Inferior parietal cortex (tissue), 1 donor: ENCODE measurements around the gene CEACAM6.
A peak's percentile ranks its signal among the peaks of the same experiment; 100 is the strongest.
"Not testable (repeated sequence)": the region's sequence is repeated elsewhere in the genome, so short reads cannot be mapped to it uniquely, and the experiment has no call there.

Experiments
- DNase-seq: peaks from one replicate; pipeline ENCODE4 v3.0.0-alpha.2; 2016; ENCODE audit errors: extremely low spot score

CEACAM6 gene

GRCh38 chr19:41755328-41755913 is at the start of gene CEACAM6:
TSS of gene CEACAM6 (plus strand) at chr19:41755530. CDS start at chr19:41755639, 109 bp downstream.
- DNase-seq, result no peak

- peak; percentile 2 for DNase-seq
These were observed 48.4 kb upstream of the CEACAM6 start for GRCh38 chr19:41706741-41707501.

GRCh38 chr19:41707502-41707812 is 47.9 kb upstream of the CEACAM6 start:
- DNase-seq, result no peak

GRCh38 chr19:41707871-41708371 is 47.4 kb upstream of the CEACAM6 start:
- DNase-seq, result no peak

GRCh38 chr19:41708481-41708880 is 46.8 kb upstream of the CEACAM6 start, which contains the start of gene CEACAM5:
TSS of gene CEACAM5 (plus strand) at chr19:41708626. CDS start at chr19:41708732, 106 bp downstream.
- no peak for DNase-seq

- DNase-seq, result not testable (repeated sequence)
These were observed 45.8 kb upstream of the CEACAM6 start for GRCh38 chr19:41709516-41709915.

- DNase-seq, result no peak
These were observed 45.2 kb upstream of the CEACAM6 start for GRCh38 chr19:41709951-41710645.

- DNase-seq, result no peak
These were observed 43.7 kb upstream of the CEACAM6 start for GRCh38 chr19:41711376-41712261.

- no peak for DNase-seq
These were observed 40.7 kb upstream of the CEACAM6 start for GRCh38 chr19:41714598-41714997.

GRCh38 chr19:41718761-41719160 is 36.6 kb upstream of the CEACAM6 start:
- DNase-seq, result no peak

GRCh38 chr19:41720103-41720502 is 35.2 kb upstream of the CEACAM6 start:
- DNase-seq, result no peak

GRCh38 chr19:41726493-41726892 is 28.8 kb upstream of the CEACAM6 start:
- no peak for DNase-seq

GRCh38 chr19:41734156-41734555 is 21.2 kb upstream of the CEACAM6 start:
- DNase-seq, result no peak

GRCh38 chr19:41734585-41734984 is 20.7 kb upstream of the CEACAM6 start:
- DNase-seq, result no peak

GRCh38 chr19:41735071-41735600 is 20.2 kb upstream of the CEACAM6 start:
- no peak for DNase-seq

GRCh38 chr19:41739361-41739760 is 16.0 kb upstream of the CEACAM6 start:
- DNase-seq, result no peak

- no peak for DNase-seq
These were observed 14.7 kb upstream of the CEACAM6 start for GRCh38 chr19:41740415-41741243.

- DNase-seq, result no peak
These were observed 14.1 kb upstream of the CEACAM6 start for GRCh38 chr19:41741244-41741554.

GRCh38 chr19:41744850-41745249 is 10.5 kb upstream of the CEACAM6 start:
- DNase-seq, result no peak

- no peak for DNase-seq
These were observed 9.6 kb upstream of the CEACAM6 start for GRCh38 chr19:41745756-41746155.
